Measurements from ENCODE around the gene CDH24. TPM values are rescaled to one million over a fixed set of nuclear protein-coding genes. Genes with fewer than 3 reads are reported as not detected.

The CDH24 gene
- total and polyA plus RNA-seq, 2 donors (not counting 1 experiment from before 2014, with no cell fraction given): 0.96 to 1.0 TPM

- Mint-ChIP-seq H3K27me3 (no peaks in the 10 kb centered on the region), H3K4me1 (no peaks in the 10 kb centered on the region), H3K4me3 (no peak overlapping the region), H3K9me3 (ENCODE audit: insufficient read depth) (no peaks in the 10 kb centered on the region), H3K27ac (no peak overlapping the region)
- ATAC-seq (ENCODE audit: low read depth): no peak
- no peak overlapping the region for H3K4me3 ChIP-seq (ENCODE audit: control extremely low read depth in 1 of 5, extremely low read depth in 1 of 5, insufficient read depth in 1 of 5, low read depth in 2 of 5, low read length in 4 of 5)
- no peak overlapping the region for H3K4me2 ChIP-seq (replicated peaks; ENCODE audit: low read depth, low read length, poor library complexity, severe bottlenecking)
- no peak overlapping the region for H3K9ac ChIP-seq (ENCODE audit: low read length)
- POLR2A ChIA-PET: no interaction called here
- DNase-seq: no peak
- no peaks in the 10 kb centered on the region for H3K9me3 ChIP-seq (ENCODE audit: control extremely low read depth in 1 of 3, control insufficient read depth in 2 of 3, insufficient read depth in 1 of 3, low read length in 2 of 3)
- no peaks in the 10 kb centered on the region for H3K79me2 ChIP-seq (ENCODE audit: control insufficient read depth, insufficient read depth, low read length)
- H3K4me1 ChIP-seq (ENCODE audit: control insufficient read depth in 2 of 2, insufficient read depth in 2 of 2, low read length in 2 of 2): no peaks in the 10 kb centered on the region
- no peak overlapping the region for H2AFZ ChIP-seq (ENCODE audit: insufficient read depth, low read depth, low read length, poor library complexity, severe bottlenecking)
- CTCF ChIA-PET: interaction anchor here (1.0 kb wide), 1 partner anchor 512 kb away, joined by 5 read pairs; no protein-coding TSS in a partner anchor
- H3K27ac ChIP-seq (ENCODE audit: low read length in 2 of 2): no peak overlapping the region
- H3K27me3 ChIP-seq (replicated peaks in 1 of 4; ENCODE audit: control extremely low read depth in 1 of 4, control insufficient read depth in 3 of 4, insufficient read depth in 4 of 4, low read length in 3 of 4): peaks cover 0 to 4% (median 0%) of the 10 kb centered on the region in 4 experiments
- 87% methylated on average over 10 of the region's 13 CpGs for WGBS (ENCODE audit: insufficient coverage)
- TF ChIP-seq CTCF (IDR thresholded peaks at IDR 0.05): no peak
- TF ChIP-seq EZH2 (IDR thresholded peaks at IDR 0.05; ENCODE audit: borderline replicate concordance, insufficient read depth, low read depth, low read length, poor library complexity, severe bottlenecking): no peak
- no peaks in the 10 kb centered on the region for H3K36me3 ChIP-seq (replicated peaks in 1 of 2; ENCODE audit: control extremely low read depth in 1 of 2, control insufficient read depth in 1 of 2, extremely low read depth in 1 of 2, insufficient read depth in 2 of 2, low read length in 1 of 2)
- H4K20me1 ChIP-seq (ENCODE audit: control insufficient read depth, insufficient read depth, low read length, poor library complexity, severe bottlenecking): no peaks in the 10 kb centered on the region
- intact Hi-C loops (cut with micrococcal nuclease): no loop called here
These were observed 11.6 kb downstream of the CDH24 start for GRCh38 chr14:23045419-23046357.

GRCh38 chr14:23044840-23045239 is 12.5 kb downstream of the CDH24 start:
- CTCF ChIA-PET: no interaction called here
- intact Hi-C loops (cut with micrococcal nuclease): no loop called here
- Mint-ChIP-seq H3K4me3 (no peak overlapping the region), H3K9me3 (ENCODE audit: insufficient read depth) (no peaks in the 10 kb centered on the region), H3K27ac (no peak overlapping the region), H3K27me3 (no peaks in the 10 kb centered on the region), H3K4me1 (no peaks in the 10 kb centered on the region)
- TF ChIP-seq CTCF (IDR thresholded peaks at IDR 0.05): no peak
- Histone ChIP-seq H3K4me2 (replicated peaks; ENCODE audit: low read depth, low read length, poor library complexity, severe bottlenecking) (no peak overlapping the region), H3K4me3 (ENCODE audit: control extremely low read depth in 1 of 5, extremely low read depth in 1 of 5, insufficient read depth in 1 of 5, low read depth in 2 of 5, low read length in 4 of 5) (no peak overlapping the region), H3K9me3 (ENCODE audit: control extremely low read depth in 1 of 3, control insufficient read depth in 2 of 3, insufficient read depth in 1 of 3, low read length in 2 of 3) (no peaks in the 10 kb centered on the region), H4K20me1 (ENCODE audit: control insufficient read depth, insufficient read depth, low read length, poor library complexity, severe bottlenecking) (no peaks in the 10 kb centered on the region), H3K4me1 (ENCODE audit: control insufficient read depth in 2 of 2, insufficient read depth in 2 of 2, low read length in 2 of 2) (no peaks in the 10 kb centered on the region), H3K79me2 (ENCODE audit: control insufficient read depth, insufficient read depth, low read length) (no peaks in the 10 kb centered on the region), H3K27ac (ENCODE audit: low read length in 2 of 2) (no peak overlapping the region), H2AFZ (ENCODE audit: insufficient read depth, low read depth, low read length, poor library complexity, severe bottlenecking) (no peak overlapping the region), H3K27me3 (replicated peaks in 1 of 4; ENCODE audit: control extremely low read depth in 1 of 4, control insufficient read depth in 3 of 4, insufficient read depth in 4 of 4, low read length in 3 of 4) (peaks cover 0 to 4% (median 0%) of the 10 kb centered on the region in 4 experiments), H3K9ac (ENCODE audit: low read length) (no peak overlapping the region), H3K36me3 (replicated peaks in 1 of 2; ENCODE audit: control extremely low read depth in 1 of 2, control insufficient read depth in 1 of 2, extremely low read depth in 1 of 2, insufficient read depth in 2 of 2, low read length in 1 of 2) (no peaks in the 10 kb centered on the region)
- 94% methylated on average over 7 of the region's 8 CpGs for WGBS (ENCODE audit: insufficient coverage)
- no peak for DNase-seq
- ATAC-seq (ENCODE audit: low read depth): no peak
- POLR2A ChIA-PET: no interaction called here

Measured in B cell (primary cell).